Measurements from ENCODE around the gene NR5A2. TPM values are rescaled to one million over a fixed set of nuclear protein-coding genes. Genes with fewer than 3 reads are reported as not detected.

Gene NR5A2
- total RNA-seq, 1 experiment from 2014 or later: 4.7 TPM

GRCh38 chr1:200030791-200031190 lies 3.3 kb downstream of the NR5A2 start:
- Histone ChIP-seq H2AFZ (ENCODE audit: low read length) (no peak overlapping the region), H3K56ac (ENCODE audit: insufficient read length, low read depth, low read length) (no peak overlapping the region), H3K4me1 (ENCODE audit: insufficient read depth, low read length) (peaks cover 2% of the 10 kb centered on the region; the same call in 1 of the 2 replicates), H3K4me2 (ENCODE audit: insufficient read depth, insufficient read length, low read length) (no peak overlapping the region), H3K4ac (ENCODE audit: low read depth, low read length) (no peak overlapping the region), H2BK5ac (ENCODE audit: insufficient read length, low read length) (no peak overlapping the region), H3K79me2 (ENCODE audit: insufficient read depth, low read length) (no peaks in the 10 kb centered on the region), H4K8ac (replicated peaks; ENCODE audit: insufficient read length, low read depth, low read length) (no peak overlapping the region), H3K9ac (ENCODE audit: extremely low read depth, insufficient read length, low read length) (no peak overlapping the region), H2BK15ac (ENCODE audit: low read depth, low read length) (no peak overlapping the region), H2AK5ac (ENCODE audit: insufficient read length, low read length) (no peak overlapping the region), H4K91ac (ENCODE audit: insufficient read length, low read depth, low read length) (no peak overlapping the region), H3K18ac (ENCODE audit: insufficient read length, low read depth, low read length) (no peak overlapping the region), H3K9me3 (ENCODE audit: control insufficient read depth, low read depth, low read length) (no peaks in the 10 kb centered on the region), H3K27ac (ENCODE audit: insufficient read length, low read depth, low read length) (no peak overlapping the region), H2BK120ac (ENCODE audit: low read depth, low read length, poor library complexity, severe bottlenecking) (no peak overlapping the region), H4K5ac (ENCODE audit: insufficient read length, low read depth, low read length) (no peak overlapping the region), H3K23me2 (ENCODE audit: insufficient read length, low read depth, low read length, poor library complexity, severe bottlenecking) (peaks cover 29% of the 10 kb centered on the region), H2BK20ac (ENCODE audit: low read depth, low read length, poor library complexity, severe bottlenecking) (no peak overlapping the region), H3K27me3 (ENCODE audit: insufficient read depth, low read length) (peaks cover 9% of the 10 kb centered on the region; the same call in 1 of the 2 replicates), H3T11ph (ENCODE audit: low read length) (no peak overlapping the region), H3K23ac (ENCODE audit: insufficient read length, low read depth, low read length) (no peak overlapping the region), H3K14ac (ENCODE audit: insufficient read depth, low read length) (no peak overlapping the region), H4K20me1 (ENCODE audit: control insufficient read depth, insufficient read depth, insufficient read length) (no peaks in the 10 kb centered on the region), H3K79me1 (ENCODE audit: insufficient read depth, low read depth, low read length, poor library complexity, severe bottlenecking) (no peaks in the 10 kb centered on the region), H2BK12ac (ENCODE audit: insufficient read length, low read depth, low read length) (no peak overlapping the region)
- no peaks in the 10 kb centered on the region; the same call in 1 of the 2 replicates for H3K27me3 Mint-ChIP-seq (ENCODE audit: low read depth)
- no peak overlapping the region for H3K4me3 Mint-ChIP-seq
- no peaks in the 10 kb centered on the region for H3K36me3 Mint-ChIP-seq (ENCODE audit: insufficient read depth in 1 of 3, low read depth in 3 of 3)
- peaks cover 11 to 18% of the 10 kb centered on the region in 2 experiments for H3K4me1 Mint-ChIP-seq
- no peaks in the 10 kb centered on the region; a peak in 1 of 5 replicates for H3K9me3 Mint-ChIP-seq
- whole genome bisulfite sequencing (ENCODE audit: extremely low coverage, insufficient read length, low lambda C conversion rate): no CpG with 5 or more reads among the region's 4 CpGs
- DNase-seq: no peak
- H3K27ac Mint-ChIP-seq: no peak overlapping the region
- no peak for TF ChIP-seq CTCF (conservative IDR thresholded peaks at IDR 0.05)

Measured in H9 (cell line).